Measurements from ENCODE around the gene SPATA17.

- TF ChIP-seq TAF1 (IDR thresholded peaks at IDR 0.05; ENCODE audit: low read depth, low read length) = no peak
- no peak for TF ChIP-seq POLR2AphosphoS5 (IDR thresholded peaks at IDR 0.05; ENCODE audit: low read depth, low read length)
Measured at GRCh38 chr1:217674028-217674729, 43.0 kb downstream of the SPATA17 start.

Data from GM12891 (cell line).